GM10266 (cell line): ENCODE results near the gene CHMP4A.

ENCODE experiments used
- DNase-seq: peaks from one replicate; pipeline ENCODE4 v3.0.0; 2012; ENCODE audit errors: extremely low spot score
- CTCF ChIP-seq: IDR thresholded peaks from 2 replicates; pipeline ENCODE4 v1.5.1; 2012; ENCODE audit warnings: mild to moderate bottlenecking, low read depth; ENCODE audit not compliant: control insufficient read depth, insufficient read depth; ENCODE audit errors: missing control alignments

CHMP4A gene

GRCh38 chr14:24236689-24237462, 23.6 kb upstream of the CHMP4A start:
- no peak for TF ChIP-seq CTCF
- DNase-seq = no peak

GRCh38 chr14:24235804-24236688, 22.8 kb upstream of the CHMP4A start:
- DNase-seq = no peak
- no peak for TF ChIP-seq CTCF

DNA sequence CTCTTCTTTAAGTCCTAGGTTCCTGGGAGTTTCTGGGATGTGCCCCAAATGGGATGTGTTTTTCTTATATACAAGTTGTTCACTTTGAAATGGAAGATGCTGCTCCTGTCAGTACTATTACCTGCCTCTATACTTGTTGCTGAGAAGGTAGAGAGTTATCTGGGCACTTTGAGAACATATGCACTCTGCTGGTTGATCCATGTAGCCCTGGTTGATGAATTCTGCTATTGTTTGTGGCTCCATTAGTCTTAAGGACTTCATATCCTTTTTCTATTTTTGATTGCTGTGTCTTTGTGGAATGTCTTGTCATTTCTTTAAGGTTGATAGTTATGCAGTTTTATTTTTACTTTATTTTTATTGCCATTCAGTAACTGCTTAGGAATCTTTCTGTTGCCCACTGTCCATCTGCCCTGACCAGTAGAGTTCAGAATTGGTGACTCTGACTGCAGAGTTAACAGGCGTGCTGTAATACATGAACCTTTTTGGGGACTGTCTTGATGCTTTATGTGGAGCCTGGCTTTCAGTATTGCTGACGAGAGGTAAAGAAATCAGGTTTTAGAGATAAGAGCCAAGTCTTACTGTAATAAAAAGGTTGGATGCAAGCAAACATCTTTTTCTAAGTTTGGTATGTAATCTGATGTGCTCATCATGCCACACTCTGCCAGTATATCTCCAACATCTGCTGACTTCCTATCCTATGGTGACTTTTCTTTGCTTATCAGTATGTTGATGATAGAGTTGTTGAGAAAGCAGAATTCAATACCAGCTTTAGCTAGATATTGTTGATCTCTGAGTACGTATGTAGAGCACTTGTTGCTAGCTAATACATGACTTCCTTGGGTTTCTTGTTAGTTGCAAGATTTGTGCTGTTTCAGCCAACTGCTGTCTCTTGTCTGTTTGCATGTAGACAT, 21.1 kb upstream of the CHMP4A start:
- no peak for TF ChIP-seq CTCF
- no peak for DNase-seq

DNA sequence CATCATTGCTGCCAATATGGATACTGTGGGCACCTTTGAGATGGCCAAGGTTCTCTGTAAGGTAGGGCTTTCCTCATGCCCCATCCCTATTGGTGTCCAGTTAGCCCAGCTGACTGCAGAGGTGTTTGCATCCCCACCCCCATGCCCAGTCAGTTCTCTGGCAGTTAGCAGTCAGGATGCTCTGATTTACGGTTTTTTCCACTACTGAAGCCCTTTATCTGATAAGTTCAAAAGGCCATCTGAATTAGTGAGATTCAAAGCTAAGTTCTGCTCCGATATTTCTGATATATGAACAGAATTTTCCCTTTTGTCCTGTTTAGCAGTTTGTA, 20.2 kb upstream of the CHMP4A start:
- no peak for DNase-seq
- TF ChIP-seq CTCF = no peak

DNA sequence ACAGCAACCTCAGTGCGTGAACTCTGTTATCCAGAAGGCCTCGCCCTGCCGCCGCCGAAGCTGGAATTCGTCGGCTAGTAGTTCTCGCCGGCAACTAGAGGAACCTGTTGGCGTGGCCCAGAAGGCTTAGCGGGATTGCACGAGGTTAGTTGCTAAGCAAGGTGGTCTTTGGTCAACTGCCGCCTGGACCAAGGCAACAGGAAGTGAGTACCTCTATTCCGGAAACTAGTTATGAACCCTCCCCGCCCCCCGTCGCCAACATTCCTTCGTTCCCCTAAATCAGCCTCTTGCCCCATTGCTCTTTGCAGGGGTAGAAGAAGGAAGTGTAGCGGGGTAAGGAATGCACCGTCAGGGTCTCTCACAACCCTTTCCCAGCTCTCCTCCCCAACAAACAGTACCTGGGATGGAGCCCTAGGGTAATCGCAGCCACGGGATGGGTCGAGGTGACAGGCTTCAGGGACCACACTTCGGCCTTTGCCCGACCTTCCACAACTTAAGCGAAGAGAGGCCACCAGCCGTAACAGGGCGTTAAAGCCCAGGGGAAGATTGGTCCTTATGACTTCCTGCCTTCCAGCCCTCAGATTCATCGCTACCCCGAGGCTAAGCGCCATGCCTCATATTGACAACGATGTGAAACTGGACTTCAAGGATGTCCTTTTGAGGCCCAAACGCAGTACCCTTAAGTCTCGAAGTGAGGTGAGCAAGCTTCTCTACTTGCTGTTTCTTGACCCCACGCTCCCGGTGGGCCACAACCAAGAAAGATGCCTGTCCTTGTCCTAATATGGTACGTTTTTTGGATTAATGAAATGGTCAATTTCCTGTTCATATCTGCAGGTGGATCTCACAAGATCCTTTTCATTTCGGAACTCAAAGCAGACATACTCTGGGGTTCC, 19.6 kb upstream of the CHMP4A start, which contains the start of gene GMPR2:
Gene GMPR2 (plus strand): TSS at position 285 of the 893 bp plus-strand sequence. CDS start 325 bp downstream, at position 610.
- no peak for TF ChIP-seq CTCF
- peak; percentile 55 for DNase-seq

DNA sequence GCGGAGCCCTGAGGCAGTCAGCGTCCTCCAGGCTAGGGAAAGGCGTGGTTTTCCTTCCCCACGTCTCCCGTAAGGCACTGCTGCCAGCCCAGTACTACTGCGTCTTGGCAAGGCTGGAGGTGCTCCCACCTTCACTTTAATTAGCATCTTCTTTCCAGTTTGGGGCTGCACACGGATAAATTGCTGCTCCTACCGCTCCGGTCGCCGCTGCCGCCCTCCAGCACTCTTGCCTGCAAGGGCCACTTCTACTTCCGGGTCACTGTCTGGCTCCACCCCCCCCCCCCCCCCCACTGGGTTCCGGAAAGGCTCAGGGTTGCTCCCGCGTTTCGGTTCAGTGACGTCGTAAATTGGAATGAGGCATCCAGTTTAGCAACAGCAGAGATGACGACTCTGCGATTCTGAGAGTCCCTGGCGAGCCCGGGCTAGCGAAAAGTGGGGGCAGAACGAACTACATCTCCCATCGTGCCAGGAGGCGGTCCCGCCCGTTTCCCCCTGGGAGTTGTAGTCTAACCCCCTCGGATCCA, 18.9 kb upstream of the CHMP4A start, which contains the start of gene NEDD8:
Gene NEDD8 (minus strand): TSS at position 247 of the 524 bp plus-strand sequence. CDS start 100 bp downstream, at position 147.
- DNase-seq = peak; percentile 80
- no peak for TF ChIP-seq CTCF
